Measurements from ENCODE around the gene CCDC106. TPM values are rescaled to one million over a fixed set of nuclear protein-coding genes. Genes with fewer than 3 reads are reported as not detected.

The CCDC106 gene
- total and polyA plus RNA-seq, 2 of the 4 experiments (the other 2 are of a cell fraction), result 2.3 to 13.6 TPM

- no peak overlapping the region for H2BK20ac ChIP-seq (ENCODE audit: low read depth, low read length)
- TF ChIP-seq SMC3 (IDR thresholded peaks at IDR 0.05; ENCODE audit: low read depth, low read length) (no peak), BHLHE40 (IDR thresholded peaks at IDR 0.05; ENCODE audit: low read depth, low read length) (no peak), FOS (IDR thresholded peaks at IDR 0.05; ENCODE audit: low read depth, low read length) (no peak), MAZ (IDR thresholded peaks at IDR 0.05; ENCODE audit: borderline replicate concordance, low read depth, low read length) (no peak), MXI1 (IDR thresholded peaks at IDR 0.05; ENCODE audit: borderline replicate concordance, low read depth, low read length) (no peak), RCOR1 (IDR thresholded peaks at IDR 0.05; ENCODE audit: insufficient replicate concordance, low read length) (no peak), RAD21 (IDR thresholded peaks at IDR 0.05; ENCODE audit: low read length) (no peak), POLR2A (IDR thresholded peaks at IDR 0.05; ENCODE audit: low read depth, low read length) (no peak), MAFK (IDR thresholded peaks at IDR 0.05; ENCODE audit: low read depth, low read length) (no peak), NFE2L2 (IDR thresholded peaks at IDR 0.05; ENCODE audit: low read depth, low read length) (no peak), CHD1 (IDR thresholded peaks at IDR 0.05; ENCODE audit: low read depth, low read length) (no peak), USF2 (IDR thresholded peaks at IDR 0.05; ENCODE audit: low read depth, low read length) (no peak), CEBPB (IDR thresholded peaks at IDR 0.05; ENCODE audit: low read depth, low read length) (no peak), RFX5 (IDR thresholded peaks at IDR 0.05; ENCODE audit: low read depth, low read length) (no peak)
- TF ChIP-seq, protein P1, sequence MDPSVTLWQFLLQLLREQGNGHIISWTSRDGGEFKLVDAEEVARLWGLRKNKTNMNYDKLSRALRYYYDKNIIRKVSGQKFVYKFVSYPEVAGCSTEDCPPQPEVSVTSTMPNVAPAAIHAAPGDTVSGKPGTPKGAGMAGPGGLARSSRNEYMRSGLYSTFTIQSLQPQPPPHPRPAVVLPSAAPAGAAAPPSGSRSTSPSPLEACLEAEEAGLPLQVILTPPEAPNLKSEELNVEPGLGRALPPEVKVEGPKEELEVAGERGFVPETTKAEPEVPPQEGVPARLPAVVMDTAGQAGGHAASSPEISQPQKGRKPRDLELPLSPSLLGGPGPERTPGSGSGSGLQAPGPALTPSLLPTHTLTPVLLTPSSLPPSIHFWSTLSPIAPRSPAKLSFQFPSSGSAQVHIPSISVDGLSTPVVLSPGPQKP (IDR thresholded peaks at IDR 0.05; ENCODE audit: borderline replicate concordance, low read depth, low read length), result no peak
- TF ChIP-seq, protein P2, sequence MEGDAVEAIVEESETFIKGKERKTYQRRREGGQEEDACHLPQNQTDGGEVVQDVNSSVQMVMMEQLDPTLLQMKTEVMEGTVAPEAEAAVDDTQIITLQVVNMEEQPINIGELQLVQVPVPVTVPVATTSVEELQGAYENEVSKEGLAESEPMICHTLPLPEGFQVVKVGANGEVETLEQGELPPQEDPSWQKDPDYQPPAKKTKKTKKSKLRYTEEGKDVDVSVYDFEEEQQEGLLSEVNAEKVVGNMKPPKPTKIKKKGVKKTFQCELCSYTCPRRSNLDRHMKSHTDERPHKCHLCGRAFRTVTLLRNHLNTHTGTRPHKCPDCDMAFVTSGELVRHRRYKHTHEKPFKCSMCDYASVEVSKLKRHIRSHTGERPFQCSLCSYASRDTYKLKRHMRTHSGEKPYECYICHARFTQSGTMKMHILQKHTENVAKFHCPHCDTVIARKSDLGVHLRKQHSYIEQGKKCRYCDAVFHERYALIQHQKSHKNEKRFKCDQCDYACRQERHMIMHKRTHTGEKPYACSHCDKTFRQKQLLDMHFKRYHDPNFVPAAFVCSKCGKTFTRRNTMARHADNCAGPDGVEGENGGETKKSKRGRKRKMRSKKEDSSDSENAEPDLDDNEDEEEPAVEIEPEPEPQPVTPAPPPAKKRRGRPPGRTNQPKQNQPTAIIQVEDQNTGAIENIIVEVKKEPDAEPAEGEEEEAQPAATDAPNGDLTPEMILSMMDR (conservative IDR thresholded peaks at IDR 0.05; ENCODE audit: low read depth, low read length), result no peak
- peaks cover 13% of the 10 kb centered on the region; the same call in 1 of the 2 replicates for H3K36me3 ChIP-seq (ENCODE audit: control insufficient read depth, insufficient read depth, low read length)
- H4K5ac ChIP-seq (ENCODE audit: low read depth, low read length), result no peak overlapping the region
- H4K8ac ChIP-seq (ENCODE audit: low read depth in 2 of 2, low read length in 2 of 2), result no peak overlapping the region
- no peak overlapping the region for H2AK5ac ChIP-seq (ENCODE audit: low read depth, low read length)
- DNase-seq, result no peak
- no peak for ATAC-seq (ENCODE audit: low read depth)
- no peak overlapping the region for H3K14ac ChIP-seq (replicated peaks; ENCODE audit: low read depth, low read length)
- in situ Hi-C loops (cut with MboI; ENCODE audit: low sequenced_read_pairs) (no loop called here), dilution Hi-C loops (cut with HindIII; ENCODE audit: low sequenced_read_pairs, unreplicated experiment) (no loop called here), intact Hi-C loops (cut with micrococcal nuclease) (no loop called here)
- no peak overlapping the region for H2AK9ac ChIP-seq (replicated peaks; ENCODE audit: low read depth, low read length, poor library complexity)
- no peaks in the 10 kb centered on the region for H3K27me3 ChIP-seq (ENCODE audit: control insufficient read depth, insufficient read depth, low read length)
- H3K79me1 ChIP-seq (ENCODE audit: low read depth in 1 of 2, low read length in 2 of 2), result peaks cover 9 to 37% of the 10 kb centered on the region in 2 experiments
- 66% methylated on average over 5 of the region's 7 CpGs; no CpG with 5 or more reads in 1 of the 2 experiments for WGBS, 2 experiments (ENCODE audit: extremely low coverage in 2 of 2, insufficient read length in 1 of 2)
- H4K20me1 ChIP-seq (ENCODE audit: insufficient read depth, low read length), result peaks cover 8% of the 10 kb centered on the region; the same call in 1 of the 2 replicates
- no peak overlapping the region for H2BK5ac ChIP-seq (ENCODE audit: low read depth, low read length, poor library complexity, severe bottlenecking)
- H3K18ac ChIP-seq (ENCODE audit: low read depth, low read length), result no peak overlapping the region
- no peak overlapping the region for H3K23ac ChIP-seq (ENCODE audit: low read depth, low read length)
- no peaks in the 10 kb centered on the region for H3K9me3 ChIP-seq (ENCODE audit: control insufficient read depth, insufficient read depth, low read length)
- BruUV-seq (replicated peaks), result no TSS peak
- ChIA-PET POLR2A (ENCODE audit: unreplicated experiment) (no interaction called here), CTCF (interaction anchor here (2.0 kb wide), 1 partner anchor 17 kb away, joined by 6 read pairs; no protein-coding TSS in a partner anchor)
- H4K91ac ChIP-seq (ENCODE audit: insufficient read depth, low read depth, low read length), result no peak overlapping the region
- no peak overlapping the region; the same call in 1 of the 2 replicates for H3K4me2 ChIP-seq (ENCODE audit: low read depth, low read length)
- no peak overlapping the region for H3K56ac ChIP-seq (ENCODE audit: extremely low read depth, insufficient read depth, low read length)
- no peak overlapping the region for H3K4ac ChIP-seq (ENCODE audit: low read depth, low read length)
- H3K9ac ChIP-seq (ENCODE audit: low read depth, low read length), result no peak overlapping the region
- no peak overlapping the region for H2AFZ ChIP-seq (replicated peaks; ENCODE audit: low read length, poor library complexity)
- no peak overlapping the region for H2BK15ac ChIP-seq (ENCODE audit: low read depth, low read length)
- peaks cover 13% of the 10 kb centered on the region; the same call in 1 of the 2 replicates for H3K9me1 ChIP-seq (ENCODE audit: insufficient read depth, low read length)
- H3K27ac ChIP-seq (ENCODE audit: insufficient read depth, low read length), result no peak overlapping the region
- H3K4me1 ChIP-seq (ENCODE audit: control insufficient read depth, insufficient read depth, low read length), result peaks cover 11% of the 10 kb centered on the region
- H2BK120ac ChIP-seq (ENCODE audit: low read depth, low read length), result no peak overlapping the region
- no peak overlapping the region for H3K4me3 ChIP-seq (ENCODE audit: insufficient read depth, low read depth, low read length)
Observed at GRCh38 chr19:55623561-55623960, 24.5 kb upstream of the CCDC106 start.

Data from IMR-90 (cell line).